Stimulated activated CD8-positive, alpha-beta memory T cell treated with anti-CD3 and anti-CD28 coated beads, Interleukin-15, amount 100 ng/mL, for 24 hours (primary cell): ENCODE data around the gene PPP1R9A.

ENCODE experiments used
- DNase-seq: peaks from one replicate; pipeline ENCODE4 v3.0.0-alpha.2; 2020; ENCODE audit warnings: low read depth

The PPP1R9A gene

GRCh38 chr7:95035295-95035694, 127.9 kb downstream of the PPP1R9A start:
- DNase-seq: no peak

- DNase-seq: no peak
These were observed 133.6 kb downstream of the PPP1R9A start for GRCh38 chr7:95041031-95041430.

GRCh38 chr7:95045236-95045923, 138.0 kb downstream of the PPP1R9A start:
- DNase-seq: no peak

DNA sequence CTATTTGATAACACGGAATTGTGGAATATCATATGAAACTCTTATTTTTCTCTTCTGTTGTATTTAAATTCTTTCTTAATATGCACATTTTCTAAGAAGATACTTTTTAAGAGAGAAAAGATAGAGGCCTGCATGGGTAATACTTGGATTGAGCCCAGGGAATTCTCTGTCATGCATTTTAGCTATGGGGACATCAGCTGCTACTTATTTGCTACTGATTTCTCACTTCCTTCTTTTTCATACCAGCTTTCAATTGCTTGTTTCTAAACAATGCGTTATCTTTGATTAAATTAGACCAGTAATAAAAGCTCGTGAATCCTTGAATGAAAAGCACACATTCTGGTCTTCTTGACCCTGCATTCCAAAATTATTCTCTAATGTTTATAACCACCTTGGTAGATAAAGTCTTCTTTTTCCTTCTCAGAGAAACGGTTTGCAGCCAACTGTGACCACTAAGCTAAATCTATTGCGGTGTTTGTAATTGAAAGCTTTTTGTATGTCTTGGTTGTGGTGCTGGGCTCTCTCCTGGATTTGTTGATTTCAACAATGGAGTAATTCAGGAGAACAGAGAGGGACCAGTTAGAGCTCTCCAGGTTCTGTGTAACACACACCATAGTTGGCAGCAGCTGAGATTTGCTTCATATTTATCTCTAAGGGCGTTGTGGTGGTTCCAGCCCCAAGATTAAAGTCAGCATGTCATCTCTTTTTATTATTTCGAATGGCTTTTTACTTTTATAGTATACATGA, 139.3 kb downstream of the PPP1R9A start:
- no peak for DNase-seq

DNA sequence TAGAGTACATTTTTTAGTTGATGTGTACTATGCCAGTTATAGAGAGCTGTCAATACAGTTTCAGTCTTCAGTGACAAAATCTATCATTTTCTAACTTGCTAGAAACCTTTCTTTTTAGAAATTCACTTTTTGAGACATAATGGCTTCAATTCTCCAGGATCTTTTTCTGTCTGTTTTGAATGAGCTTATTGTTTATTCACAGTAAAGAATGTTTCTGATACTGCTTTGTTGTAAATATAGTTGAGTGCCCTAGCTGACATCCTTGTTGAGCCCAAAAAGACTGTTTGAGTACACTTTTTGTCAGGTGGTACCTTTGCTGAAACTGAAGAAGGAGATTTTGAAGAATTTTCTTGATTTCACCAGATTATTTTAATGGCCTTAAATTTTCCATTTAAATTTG, 139.9 kb downstream of the PPP1R9A start:
- DNase-seq: no peak

GRCh38 chr7:95052566-95053094, 145.2 kb downstream of the PPP1R9A start:
- no peak for DNase-seq

DNA sequence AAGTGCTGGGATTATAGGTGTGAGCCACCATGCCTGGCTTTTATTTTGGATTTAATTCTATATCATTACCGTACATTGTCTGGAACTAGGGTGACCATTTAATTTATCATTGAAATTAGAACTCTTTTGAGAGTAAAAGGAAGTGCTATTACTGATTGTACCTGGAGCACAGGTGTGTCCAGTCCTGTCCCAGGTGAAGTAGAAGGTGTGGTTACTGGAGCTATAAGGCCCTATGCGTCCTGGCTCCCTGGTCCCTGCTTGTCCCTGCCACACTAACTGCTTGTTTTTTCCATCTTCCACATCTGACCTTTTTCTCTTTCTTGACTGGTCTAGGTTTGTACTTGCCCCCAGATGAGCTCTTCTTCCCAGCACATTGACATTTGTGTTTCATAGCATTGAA, 147.0 kb downstream of the PPP1R9A start:
- DNase-seq: no peak

DNA sequence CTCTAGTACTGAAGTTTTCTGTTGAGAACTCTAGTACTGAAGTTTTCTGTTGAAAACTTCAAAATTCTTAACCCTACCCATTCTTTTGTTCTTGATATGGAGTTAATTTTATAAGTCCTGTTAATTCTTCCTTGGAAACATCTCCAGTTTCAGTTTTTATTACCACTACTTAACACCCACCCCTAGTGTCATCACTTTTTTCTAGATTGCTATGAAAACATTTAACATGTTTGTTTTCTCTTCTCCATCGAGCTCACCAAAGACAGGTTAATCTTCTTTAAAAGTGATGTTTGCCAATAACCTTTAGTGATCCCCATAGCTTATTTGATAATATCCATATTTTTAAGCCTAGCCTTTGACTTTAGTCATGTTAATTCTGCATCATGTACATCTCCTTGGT, 147.9 kb downstream of the PPP1R9A start:
- no peak for DNase-seq

- no peak for DNase-seq
These were observed 148.8 kb downstream of the PPP1R9A start for GRCh38 chr7:95056107-95056739.

DNA sequence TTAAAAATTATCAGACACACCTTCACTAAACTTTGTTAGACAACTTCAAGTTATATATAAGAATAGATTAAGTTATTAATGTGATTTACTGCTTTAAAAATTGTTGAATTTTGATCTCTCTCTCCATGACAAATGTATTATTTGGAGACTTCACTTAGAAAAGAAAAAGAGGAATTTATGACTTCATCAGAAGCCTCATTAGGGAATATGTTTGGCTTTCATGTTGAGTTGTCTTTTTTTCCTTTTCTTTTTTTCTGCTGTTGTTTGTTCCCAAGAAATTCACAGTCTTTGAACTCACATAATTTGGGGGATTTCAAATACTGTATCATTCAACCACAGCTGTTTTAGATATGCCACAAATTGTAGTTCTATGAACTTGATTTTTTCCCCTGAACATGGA, 149.5 kb downstream of the PPP1R9A start:
- no peak for DNase-seq

DNA sequence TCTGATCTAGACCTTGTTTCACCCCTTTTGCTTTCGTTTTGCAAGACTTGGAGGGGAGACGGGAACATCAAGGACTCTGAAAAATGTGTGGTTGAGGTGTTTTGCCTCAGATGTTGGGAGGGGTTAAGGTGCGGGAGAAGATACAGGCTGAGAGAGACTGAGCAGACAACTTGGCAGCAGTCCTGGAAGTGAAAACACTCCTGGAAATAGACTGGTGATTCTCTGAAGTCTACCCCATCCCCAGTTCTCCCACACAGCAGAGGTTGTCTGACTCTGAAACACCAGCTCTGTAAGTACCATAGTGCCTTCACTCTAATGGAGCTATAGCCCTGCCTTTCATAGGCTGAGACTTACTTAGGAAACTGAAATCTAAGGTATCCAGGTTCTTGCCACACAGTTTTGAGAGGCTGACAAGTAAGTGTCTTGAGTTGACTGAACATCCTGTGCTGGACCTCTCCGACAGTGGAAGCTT, 152.5 kb downstream of the PPP1R9A start:
- DNase-seq: no peak

DNA sequence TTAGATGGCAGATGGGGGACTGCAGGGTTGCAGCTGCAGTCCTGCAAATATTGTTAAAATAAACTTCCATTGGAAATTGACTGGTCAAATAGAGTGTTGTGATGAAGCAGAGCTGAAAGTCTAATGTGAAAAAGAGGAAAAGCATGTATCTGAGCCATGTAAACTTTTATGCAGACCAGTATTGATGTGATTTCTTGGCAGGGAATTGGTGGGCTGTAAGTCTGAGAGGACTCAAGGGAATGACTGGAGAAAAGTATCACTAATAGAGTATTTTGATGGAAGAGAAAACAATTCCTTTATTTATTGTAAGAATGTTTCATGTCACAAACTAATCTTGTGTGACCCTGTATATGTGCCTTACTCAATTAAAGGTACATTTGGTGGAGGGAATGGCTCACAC, 155.5 kb downstream of the PPP1R9A start:
- no peak for DNase-seq

- no peak for DNase-seq
These were observed 159.5 kb downstream of the PPP1R9A start for GRCh38 chr7:95066737-95067530.

DNA sequence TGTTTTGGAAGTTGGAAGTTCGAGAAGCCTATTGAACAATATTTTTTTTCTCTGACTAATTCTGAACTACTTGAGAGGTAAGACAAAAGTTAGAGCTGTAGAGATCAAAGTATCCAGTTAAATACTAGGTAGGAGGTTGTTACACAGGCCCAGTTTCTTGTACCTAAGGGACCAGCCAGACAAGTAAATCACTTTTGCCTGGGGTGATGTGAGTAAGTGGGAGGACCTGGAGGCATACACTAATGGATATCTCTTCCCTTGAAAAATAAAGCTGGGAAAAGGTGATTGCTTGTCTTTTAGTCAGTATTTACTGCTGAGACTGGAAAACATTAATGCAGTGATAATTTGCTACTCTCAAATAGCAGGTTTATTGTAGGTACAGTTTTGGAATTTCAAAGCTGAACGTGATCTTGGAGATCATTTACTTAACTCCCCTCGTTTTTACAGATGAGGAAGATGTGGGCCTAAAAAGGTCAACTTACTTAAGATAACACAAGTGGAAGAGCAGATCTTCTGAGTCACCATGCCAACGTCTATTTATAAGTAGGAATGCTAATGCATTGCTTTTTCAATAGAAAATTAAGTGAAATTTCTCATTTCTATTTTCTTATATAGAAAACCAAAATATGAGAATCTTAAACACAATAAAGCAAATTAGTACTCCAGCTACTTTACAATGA, 181.3 kb downstream of the PPP1R9A start:
- no peak for DNase-seq

GRCh38 chr7:95089414-95090315, 182.3 kb downstream of the PPP1R9A start:
- DNase-seq: no peak

DNA sequence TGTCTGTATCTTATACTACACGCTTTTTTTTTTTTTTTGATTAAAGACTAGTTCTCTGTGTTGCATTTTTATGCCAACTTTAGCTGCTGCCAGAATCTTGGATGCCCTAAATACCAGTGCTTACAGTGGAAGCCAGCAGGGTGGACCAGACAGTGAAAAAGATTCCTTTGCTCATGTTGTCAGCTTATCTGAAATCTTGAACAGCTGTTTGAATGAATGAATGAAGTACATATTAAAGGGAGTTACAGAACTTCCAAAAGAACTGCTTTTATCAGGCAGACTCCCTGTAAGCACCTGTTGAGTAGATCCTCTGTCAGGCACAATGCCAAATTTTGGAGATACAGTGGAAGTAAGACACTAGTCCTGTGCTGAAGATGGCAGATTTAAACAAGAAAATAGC, 184.9 kb downstream of the PPP1R9A start:
- DNase-seq: no peak

DNA sequence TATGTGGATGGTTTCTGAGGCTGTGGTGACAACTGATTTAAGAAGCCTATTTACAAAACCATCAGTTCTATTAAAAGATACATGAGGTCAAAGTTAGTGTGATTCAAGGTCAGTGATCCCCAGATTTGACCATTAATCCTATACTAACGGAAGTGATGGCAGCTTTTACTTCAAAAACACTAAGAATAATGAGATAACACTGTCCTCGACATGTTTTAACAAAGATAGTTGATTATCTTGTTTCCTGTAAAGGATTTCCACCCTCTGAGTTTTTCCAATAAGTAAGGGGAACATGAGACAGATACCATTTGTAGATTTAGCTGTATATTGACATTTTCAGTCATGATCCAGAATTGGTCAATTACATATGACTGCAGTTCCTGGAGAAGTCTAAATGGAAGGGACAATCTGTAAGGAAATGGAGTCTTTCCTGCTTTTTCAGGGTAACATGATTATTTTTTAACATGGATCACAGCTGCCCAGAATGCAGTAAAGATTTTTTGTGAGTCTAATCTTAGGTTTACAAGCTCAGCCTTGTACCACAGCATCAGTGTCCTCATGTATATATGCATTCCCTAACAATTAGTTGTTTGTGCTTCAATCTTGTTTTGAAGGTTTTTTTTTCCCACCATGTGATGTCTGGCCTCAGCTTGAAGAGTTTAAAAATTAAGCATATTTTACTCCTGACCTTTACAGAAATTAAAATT, 188.0 kb downstream of the PPP1R9A start:
- DNase-seq: no peak

- no peak for DNase-seq
These were observed 188.7 kb downstream of the PPP1R9A start for GRCh38 chr7:95095966-95096540.

DNA sequence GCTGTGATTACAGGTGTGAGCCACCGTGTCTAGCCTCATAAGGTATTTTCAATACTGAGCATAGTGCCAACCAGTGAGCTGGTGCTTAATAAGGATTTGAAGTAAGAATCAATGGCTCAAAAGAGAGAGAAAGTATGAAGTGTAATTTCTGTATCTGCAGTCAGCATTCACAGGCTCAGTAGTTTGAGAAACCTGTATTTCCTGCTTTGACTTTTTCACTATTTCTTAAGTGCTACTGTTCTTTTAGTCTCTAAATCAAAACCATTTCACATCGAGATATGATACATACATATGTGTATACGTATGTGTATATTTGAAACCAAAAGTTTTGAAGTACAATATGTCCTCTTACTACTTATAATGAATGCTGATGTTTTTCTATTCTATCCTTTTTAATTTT, 189.9 kb downstream of the PPP1R9A start:
- DNase-seq: no peak
